Raji (cell line): Measurements from ENCODE around the gene ERF.

Source experiments
- POLR2A ChIP-seq: IDR thresholded peaks from 2 replicates; pipeline ENCODE4 v1.6.1; 2011; ENCODE audit warnings: low read depth, low read length, control low read depth; ENCODE audit not compliant: insufficient read depth

Gene ERF

DNA sequence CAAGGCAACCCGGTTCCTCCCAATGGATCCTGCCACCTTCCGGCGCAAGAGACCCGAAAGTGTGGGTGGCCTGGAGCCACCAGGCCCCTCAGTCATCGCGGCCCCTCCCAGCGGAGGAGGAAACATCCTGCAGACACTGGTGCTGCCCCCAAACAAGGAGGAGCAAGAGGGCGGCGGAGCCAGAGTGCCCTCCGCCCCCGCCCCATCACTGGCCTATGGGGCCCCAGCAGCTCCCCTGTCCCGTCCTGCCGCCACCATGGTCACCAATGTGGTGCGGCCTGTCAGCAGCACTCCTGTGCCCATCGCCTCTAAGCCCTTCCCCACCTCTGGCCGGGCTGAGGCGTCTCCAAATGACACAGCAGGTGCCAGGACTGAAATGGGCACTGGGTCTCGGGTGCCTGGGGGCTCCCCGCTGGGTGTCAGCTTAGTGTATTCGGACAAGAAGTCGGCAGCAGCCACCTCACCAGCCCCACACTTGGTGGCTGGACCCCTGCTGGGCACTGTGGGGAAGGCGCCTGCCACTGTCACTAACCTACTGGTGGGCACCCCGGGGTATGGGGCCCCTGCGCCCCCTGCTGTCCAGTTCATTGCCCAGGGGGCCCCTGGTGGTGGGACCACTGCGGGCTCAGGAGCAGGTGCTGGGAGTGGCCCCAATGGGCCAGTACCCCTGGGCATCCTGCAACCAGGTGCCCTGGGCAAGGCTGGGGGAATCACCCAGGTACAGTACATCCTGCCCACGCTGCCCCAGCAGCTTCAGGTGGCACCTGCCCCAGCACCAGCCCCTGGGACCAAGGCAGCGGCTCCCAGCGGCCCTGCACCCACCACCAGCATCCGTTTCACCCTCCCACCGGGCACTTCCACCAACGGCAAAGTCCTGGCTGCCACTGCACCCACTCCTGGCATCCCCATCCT is 35.9 kb upstream of the ERF start:
- no peak for TF ChIP-seq POLR2A

DNA sequence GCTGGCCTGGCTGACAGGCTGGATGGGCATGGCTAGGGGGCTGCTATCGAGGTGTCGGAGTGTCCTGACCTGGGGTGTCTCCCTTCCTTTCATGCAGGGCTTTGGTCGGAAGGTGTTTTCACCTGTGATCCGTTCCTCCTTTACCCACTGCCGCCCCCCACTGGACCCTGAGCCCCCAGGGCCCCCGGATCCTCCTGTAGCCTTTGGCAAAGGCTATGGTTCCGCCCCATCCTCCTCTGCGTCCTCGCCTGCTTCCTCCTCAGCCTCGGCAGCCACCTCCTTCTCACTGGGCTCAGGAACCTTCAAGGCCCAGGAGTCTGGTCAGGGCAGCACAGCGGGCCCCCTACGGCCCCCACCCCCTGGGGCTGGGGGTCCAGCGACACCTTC is 35.2 kb upstream of the ERF start:
- TF ChIP-seq POLR2A, result no peak

DNA sequence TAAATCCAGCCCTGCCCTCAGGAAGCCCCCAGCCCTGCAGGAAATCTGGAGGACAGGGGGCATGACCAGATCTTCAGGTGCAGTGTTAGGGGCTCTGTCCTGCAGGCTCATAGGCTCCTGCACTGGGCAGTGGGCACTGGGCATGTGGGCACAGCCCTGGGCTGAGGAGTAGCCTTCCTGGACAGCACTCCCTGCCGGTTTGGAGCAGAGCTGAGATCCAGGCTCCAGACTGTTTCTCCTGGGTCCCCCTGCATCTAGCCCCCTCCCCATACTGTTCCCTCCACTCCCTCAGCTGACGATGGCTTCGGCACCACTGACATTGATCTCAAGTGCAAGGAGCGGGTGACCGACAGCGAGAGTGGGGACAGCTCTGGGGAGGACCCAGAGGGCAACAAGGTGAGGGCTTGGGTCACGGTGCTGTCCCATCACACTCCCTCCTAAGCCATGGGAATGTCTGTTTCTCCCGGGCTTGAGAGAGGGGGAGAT is 34.7 kb upstream of the ERF start:
- TF ChIP-seq POLR2A, result no peak

DNA sequence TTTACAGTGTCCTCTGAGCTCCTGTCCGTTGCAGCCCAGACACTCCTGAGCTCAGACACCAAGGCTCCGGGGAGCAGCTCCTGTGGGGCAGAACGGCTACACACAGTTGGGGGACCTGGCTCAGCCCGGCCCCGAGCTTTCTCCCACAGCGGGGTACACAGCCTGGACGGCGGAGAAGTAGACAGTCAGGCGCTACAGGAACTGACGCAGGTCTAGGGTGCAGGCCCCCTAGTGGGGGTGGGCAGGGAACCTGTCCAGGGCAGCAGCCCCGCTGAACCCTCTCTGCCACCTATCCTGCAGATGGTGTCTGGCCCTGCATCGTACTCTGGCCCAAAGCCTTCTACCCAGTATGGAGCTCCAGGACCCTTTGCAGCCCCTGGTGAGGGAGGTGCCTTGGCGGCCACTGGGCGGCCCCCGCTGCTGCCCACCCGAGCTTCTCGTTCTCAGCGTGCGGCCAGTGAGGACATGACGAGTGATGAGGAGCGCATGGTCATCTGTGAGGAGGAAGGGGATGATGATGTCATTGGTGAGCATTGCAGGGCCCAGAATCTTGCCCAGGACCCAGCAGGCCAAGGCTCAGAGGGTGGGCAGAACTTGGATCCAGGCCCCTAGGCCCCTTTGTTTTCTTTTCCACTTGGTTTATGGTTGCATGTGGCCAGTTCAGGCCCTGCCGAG is 34.1 kb upstream of the ERF start:
- TF ChIP-seq POLR2A, result no peak

DNA sequence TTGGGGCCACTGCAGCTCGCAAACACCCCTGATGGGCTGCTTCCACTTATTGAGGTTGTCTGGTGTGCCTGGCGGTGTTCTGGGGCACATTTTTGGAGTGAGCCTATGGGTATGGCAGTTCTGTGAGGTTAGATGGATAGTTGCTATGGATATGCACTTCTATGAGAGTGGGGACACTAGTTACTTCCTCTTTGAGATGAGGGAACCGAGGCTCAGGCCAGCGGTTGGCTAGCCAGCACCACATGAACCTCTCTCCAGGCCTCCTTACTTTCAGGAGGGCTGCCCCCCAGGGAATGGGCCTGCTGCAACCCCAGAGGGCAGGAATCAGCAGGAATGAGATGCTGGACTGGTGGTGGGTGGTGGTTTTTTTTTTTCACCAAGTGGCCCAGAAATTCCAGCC is 33.5 kb upstream of the ERF start:
- TF ChIP-seq POLR2A, result no peak

DNA sequence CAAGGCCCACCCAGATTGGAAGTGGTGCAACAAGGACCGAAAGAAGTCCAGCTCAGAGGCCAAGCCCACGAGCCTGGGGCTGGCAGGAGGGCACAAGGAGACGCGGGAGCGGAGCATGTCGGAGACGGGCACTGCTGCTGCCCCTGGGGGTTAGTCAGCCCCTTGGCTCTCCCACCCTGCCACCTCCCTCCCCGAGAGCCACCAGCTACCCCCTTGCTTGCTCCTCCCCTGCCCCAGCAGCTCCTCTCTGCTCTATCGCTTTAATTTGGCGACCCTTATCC is 32.8 kb upstream of the ERF start:
- TF ChIP-seq POLR2A, result no peak

DNA sequence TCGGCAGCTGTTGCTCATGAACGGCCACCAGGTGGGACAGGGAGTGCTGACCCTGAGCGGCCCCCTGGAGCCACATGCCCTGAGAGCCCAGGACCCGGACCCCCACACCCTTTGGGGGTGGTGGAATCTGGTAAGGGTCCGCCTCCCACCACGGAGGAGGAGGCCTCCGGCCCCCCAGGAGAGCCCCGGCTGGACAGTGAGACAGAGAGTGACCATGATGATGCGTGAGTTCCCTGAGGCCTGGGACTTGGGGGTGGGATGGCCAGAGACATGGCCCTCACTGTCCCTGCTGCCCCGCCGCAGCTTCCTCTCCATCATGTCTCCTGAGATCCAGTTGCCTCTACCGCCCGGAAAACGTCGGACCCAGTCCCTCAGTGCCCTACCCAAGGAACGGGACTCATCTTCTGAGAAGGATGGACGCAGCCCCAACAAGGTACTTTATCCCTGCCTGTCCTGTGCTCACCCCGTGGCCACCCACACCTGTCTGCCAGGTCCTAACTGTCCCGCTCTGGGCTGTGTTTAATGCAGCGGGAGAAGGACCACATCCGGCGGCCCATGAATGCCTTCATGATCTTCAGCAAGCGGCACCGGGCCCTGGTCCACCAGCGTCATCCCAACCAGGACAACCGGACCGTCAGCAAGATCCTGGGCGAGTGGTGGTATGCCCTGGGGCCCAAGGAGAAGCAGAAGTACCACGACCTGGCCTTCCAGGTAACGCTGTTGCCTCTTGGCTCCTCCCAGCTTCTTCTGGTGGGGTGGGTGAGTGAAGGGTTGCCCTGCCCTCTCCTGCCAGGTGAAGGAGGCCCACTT is 32.3 kb upstream of the ERF start:
- no peak for TF ChIP-seq POLR2A

DNA sequence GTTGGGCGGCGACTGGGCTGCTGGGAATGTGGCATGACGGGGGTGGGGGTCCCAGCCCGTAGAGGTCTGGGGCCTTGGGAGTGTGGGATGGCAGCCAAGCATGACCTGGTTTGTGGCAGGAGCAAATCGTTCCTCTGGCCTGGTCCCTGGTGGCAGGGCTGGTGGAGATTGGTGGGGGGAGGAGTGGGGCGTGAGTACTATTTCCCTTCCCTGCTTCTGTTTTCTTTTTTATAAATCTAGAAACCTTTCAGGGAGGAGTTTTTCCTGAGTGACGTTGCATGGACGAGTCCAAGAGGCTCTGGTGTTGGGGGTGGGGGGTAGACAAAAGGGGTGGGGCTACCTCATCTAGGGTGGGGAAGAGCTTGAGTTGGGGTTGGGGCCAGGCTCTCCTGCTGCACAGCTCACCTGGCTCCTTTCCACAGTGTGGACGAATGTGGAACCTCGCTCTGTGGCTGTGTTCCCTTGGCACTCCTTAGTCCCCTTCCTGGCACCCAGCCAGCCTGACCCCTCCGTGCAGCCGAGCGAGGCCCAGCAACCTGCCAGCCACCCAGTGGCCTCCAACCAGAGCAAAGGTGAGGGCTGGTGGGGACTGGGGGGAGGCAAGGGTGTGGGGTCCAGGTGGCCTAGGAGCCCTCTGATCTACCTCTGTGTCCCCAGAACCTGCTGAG is 31.6 kb upstream of the ERF start:
- no peak for TF ChIP-seq POLR2A

DNA sequence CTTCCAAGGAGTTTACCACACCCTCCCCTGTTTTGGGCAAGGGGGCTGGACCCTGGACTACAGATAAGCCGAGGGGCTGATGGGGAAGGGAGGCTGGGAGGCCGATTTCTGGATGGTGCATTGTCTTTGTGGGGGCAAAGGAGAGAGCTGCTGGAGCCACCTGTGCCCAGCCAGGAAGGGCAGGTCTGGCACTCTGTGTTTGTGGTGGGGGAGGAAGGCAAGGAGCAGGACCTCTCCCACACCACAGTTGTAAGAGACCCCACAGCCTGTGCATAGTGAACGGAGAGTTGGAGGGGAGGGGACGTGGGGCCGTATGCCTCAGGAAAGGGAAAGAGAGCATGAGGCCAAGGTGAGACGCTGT is 31.0 kb upstream of the ERF start:
- no peak for TF ChIP-seq POLR2A

DNA sequence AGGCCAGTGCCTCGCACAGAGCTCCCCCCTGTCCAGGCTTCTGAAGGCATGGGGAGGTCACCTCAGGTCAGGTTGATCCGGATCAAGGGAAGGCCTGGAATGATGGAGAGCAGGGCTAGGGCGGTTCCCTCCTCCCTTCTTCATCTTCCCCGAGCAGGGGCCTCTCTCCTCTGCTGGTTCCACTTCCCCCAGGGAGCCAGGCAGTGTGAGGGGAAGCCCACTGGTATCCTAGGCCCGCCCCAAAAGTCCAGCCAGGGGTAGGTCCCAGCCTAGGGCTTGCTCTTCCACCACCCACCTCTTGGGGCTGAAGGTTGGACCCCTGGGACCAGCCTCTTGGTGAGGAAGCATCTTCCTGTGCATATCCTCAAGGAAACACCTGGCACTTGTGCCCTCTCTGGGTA is 30.6 kb upstream of the ERF start:
- TF ChIP-seq POLR2A, result no peak

DNA sequence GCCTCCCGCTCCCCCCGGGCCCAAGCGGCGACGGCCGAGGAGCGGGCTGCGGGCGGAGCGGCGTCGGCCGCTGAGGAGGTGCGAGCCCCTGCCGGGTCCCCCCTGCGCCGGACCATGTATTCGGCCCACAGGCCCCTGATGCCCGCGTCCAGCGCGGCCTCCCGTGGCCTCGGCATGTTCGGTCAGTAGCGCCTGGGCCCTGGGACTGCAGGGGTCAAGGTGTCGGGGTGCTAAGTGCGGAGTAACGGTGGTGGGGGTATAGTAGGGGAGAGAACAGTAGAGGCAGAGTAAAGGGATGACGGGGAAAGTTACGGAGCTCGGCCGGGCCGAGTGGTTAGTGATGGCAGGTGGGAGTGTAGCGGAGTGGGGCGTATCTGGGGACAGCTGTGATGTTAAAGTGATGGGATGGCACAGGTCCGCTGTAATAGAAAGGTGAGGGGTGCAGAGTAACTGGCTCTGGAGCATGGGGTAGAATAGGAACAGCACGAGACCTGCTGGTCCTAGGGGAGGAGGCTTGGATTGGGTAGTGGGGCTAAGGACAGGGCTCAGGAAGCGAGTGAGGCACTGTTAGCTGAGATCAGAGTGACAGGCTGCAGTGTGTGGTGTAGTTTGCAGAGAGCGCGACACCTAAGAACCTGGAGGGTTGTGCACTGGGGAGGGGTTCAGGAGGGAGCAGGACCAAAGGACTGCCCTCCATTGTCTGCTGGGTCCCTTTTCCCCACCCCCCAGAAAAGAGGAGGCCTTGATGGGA is 29.8 kb upstream of the ERF start:
- TF ChIP-seq POLR2A, result 0 out of 2 replicates have a peak, but pooled peaks have one; percentile 15

DNA sequence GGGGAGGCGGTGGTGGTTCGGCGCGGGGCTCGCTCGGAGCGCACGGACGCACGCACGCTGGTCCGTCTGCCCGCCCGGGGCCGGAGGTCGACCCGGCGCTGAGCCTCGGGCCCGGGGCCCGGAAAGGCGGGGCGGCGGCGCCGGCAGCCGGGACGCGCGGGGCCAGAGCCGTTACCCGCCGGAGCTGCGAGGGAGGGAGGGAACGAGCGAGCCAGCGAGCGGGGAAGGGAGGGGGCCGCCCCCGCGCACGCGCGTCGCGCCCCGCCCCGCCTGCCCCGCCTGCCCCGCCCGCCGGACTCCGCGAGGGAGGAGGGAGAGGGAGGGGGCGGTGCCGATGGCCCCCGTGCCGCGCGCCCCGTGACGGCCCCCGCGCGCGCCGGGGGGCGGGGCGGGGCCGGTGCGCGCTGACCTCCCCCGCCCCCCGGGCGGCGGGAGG is 29.2 kb upstream of the ERF start:
- TF ChIP-seq POLR2A, result no peak

DNA sequence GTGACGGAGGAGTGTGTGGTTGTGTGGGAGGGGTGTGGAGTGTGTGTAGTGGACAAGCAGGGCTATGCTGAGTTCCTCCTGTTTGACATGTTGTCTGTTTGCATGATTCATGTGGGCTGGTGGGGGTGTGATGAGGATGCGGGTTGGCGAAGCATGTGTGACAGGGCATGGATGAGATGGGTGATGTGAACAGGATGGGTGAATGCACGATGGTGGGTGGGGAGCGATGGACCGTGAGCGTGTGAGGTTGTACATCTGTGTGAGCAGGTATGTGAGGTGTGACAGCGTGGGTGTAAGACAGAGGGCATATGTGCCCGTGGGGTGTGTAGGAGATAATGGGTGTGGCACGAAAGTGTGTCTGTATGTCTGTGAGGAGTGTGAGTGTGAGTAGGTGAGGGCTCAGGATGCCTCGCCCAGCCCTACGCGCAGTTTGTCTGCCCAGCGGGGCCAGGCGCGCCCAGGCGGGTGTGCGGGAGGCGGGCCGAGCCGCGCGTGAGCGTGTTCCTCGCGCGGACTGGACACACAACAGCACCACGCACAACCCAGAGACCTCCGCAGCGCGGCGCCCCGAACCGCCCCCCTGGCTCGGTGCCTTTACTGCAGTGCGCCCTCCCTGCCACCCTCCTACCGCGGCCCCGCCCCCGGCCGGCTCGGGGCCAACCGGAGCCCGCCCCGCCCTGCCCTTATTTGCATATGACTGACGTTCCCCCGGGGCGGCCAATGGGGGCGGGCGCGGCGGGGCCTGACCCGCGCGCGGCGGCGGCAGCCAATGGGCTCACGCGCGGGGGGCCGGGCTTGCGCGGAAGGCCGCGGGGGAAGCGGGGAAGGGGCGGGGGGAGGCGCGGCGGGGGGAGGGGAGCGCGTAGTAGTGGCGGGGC is 28.5 kb upstream of the ERF start:
- peak; percentile 91 for TF ChIP-seq POLR2A

DNA sequence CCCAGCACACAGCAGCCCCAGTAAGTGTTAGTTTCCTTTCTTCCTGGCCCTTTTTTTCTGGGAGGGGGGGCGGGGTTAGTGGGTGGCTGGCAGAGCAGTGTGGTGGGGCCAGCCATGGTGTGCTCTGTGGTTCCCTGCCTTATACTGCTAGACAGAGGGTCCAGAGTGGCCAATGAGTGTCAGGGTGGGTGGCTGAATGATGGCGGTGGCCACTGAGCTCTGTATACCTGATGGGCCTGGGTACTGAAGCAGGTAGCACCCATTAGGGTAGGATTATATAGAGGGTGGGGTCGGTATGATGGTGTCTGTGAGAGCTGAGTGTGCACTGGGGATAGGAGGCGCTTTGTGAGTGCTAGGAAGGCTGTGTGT is 27.9 kb upstream of the ERF start:
- TF ChIP-seq POLR2A, result no peak
